Ovary (tissue), 9 donors: ENCODE data around the gene COL23A1. TPM values are rescaled to one million over a fixed set of nuclear protein-coding genes. Genes with fewer than 3 reads are reported as not detected.

Experiments
- DNase-seq, 5 donors: peaks; one replicate each; pipeline ENCODE4 v3.0.0-alpha.2; 2019 to 2020
- H3K27ac ChIP-seq, 2 donors: fragments of 200-600 bp; one replicate each; pipeline versions ENCODE4 v1.5.1 to v1.8.0; 2019 to 2022
- H3K27me3 ChIP-seq: fragments of 200-600 bp; one replicate; pipeline ENCODE4 v1.8.0; 2022
- H3K36me3 ChIP-seq: fragments of 200-600 bp; sonication (generic); one replicate; pipeline ENCODE4 v1.5.1; 2019
- H3K4me1 ChIP-seq: one replicate; pipeline ENCODE4 v1.8.1; 2013; ENCODE audit warnings: mild to moderate bottlenecking, moderate library complexity; ENCODE audit not compliant: insufficient read depth
- H3K4me3 ChIP-seq: fragments of 200-600 bp; sonication (generic); one replicate; pipeline ENCODE4 v1.5.1; 2017
- H3K9me3 ChIP-seq, 2 donors: fragments of 200-600 bp in 1 of 2; sonication (generic) in 1 of 2; one replicate each; pipeline versions ENCODE4 v1.5.1 to v1.8.1; 2013 to 2019; ENCODE audit warnings: mild to moderate bottlenecking in 1 of 2, moderate library complexity in 1 of 2
- CTCF ChIP-seq, 3 donors: fragments of 450-650 bp in 2 of 3; fragments of 200-600 bp in 1 of 3; IDR thresholded peaks; one replicate each; pipeline versions ENCODE4 v1.5.1 to v1.8.0; 2016 to 2022; ENCODE audit warnings: antibody characterized with exemption in 3 of 3, mild to moderate bottlenecking in 1 of 3
- EP300 ChIP-seq: sonication (generic); formaldehyde crosslinking; IDR thresholded peaks from one replicate; pipeline ENCODE4 v1.6.1; 2017; ENCODE audit warnings: antibody characterized with exemption
- POLR2A ChIP-seq: fragments of 450-650 bp; IDR thresholded peaks from one replicate; pipeline ENCODE4 v1.6.1; 2017; ENCODE audit warnings: antibody characterized with exemption, mild to moderate bottlenecking, moderate library complexity
- WGBS, 3 donors: extraction: QIAGEN DNeasy Blood & Tissue Kit in 1 of 3; methylation state at CpG; one replicate each; pipeline versions ENCODE4 v1.1.5 to v1.1.7; 2013 to 2017; 5-methylcytosine and 5-hydroxymethylcytosine counted together
- intact Hi-C, 4 donors: fragments of 100-400 bp; cut with DNase I; formaldehyde crosslinking; loops; one replicate each; pipeline versions ENCODE4 v1.11.0 to v1.15.1; 2022 to 2023
- polyA plus RNA-seq, 2 donors: library from polyadenylated mRNA; stranded (reverse); fragments of 200-250 nt in 1 of 2; fragments of 350-450 nt in 1 of 2; fragmentation: Illumina TruSeq in 1 of 2; extraction: RNeasy Lipid Tissue Mini Kit (QIAGEN cat#74804) in 1 of 2; gene quantifications; one replicate each; pipeline ENCODE4 v1.2.3, GENCODE V29; 2013 to 2014
- total RNA-seq, 7 donors: library from RNA; depleted of rRNA in 2 of 7; stranded (reverse); fragments of >200 nt in 2 of 7; fragmentation: NEBNext Ultra II Directional in 3 of 7; extraction: Animal tissue kit (Norgen Biotek cat#: 25700) in 3 of 7; gene quantifications; one replicate each; pipeline versions ENCODE4 v1.1.0 to v1.2.4, GENCODE V29; 2016 to 2023
- donor health status: DM: no; HTN: no; CAD: no; lungs with moderate emphysema.
- donor health status: DM: no; HTN: no; CAD: no.
- donor health status: Bipolar disorder and iron deficiency.
- donor health status: DM: yes; HTN: yes; CAD: no.
- donor health status: DM: no; HTN: no; CAD: no.
- donor health status: DM: yes; HTN: yes; CAD: no.

COL23A1 gene
- total and polyA plus RNA-seq, 9 donors = 0.13 to 0.92 (median 0.39) TPM; not detected in 1

- H3K4me3 ChIP-seq = no peak overlapping the region
- no peak overlapping the region for H3K27ac ChIP-seq
- DNase-seq = no peak
- H3K36me3 ChIP-seq = no peaks in the 10 kb centered on the region
- no peaks in the 10 kb centered on the region for H3K27me3 ChIP-seq
- WGBS, 3 donors = 84 to 86% (median 86%) methylated on average over 7 of the region's 7 CpGs
- no peaks in the 10 kb centered on the region for H3K9me3 ChIP-seq
- TF ChIP-seq POLR2A (no peak), CTCF (IDR thresholded peaks at IDR 0.05) (no peak), EP300 (no peak)
- intact Hi-C loops = loop anchor here in 1 of 4 donors (10.0 kb wide), 1 partner anchor 270 kb away; no protein-coding TSS in a partner anchor
- H3K4me1 ChIP-seq = no peaks in the 10 kb centered on the region
Observed at GRCh38 chr5:178555005-178555404, 35.2 kb downstream of the COL23A1 start.

DNA sequence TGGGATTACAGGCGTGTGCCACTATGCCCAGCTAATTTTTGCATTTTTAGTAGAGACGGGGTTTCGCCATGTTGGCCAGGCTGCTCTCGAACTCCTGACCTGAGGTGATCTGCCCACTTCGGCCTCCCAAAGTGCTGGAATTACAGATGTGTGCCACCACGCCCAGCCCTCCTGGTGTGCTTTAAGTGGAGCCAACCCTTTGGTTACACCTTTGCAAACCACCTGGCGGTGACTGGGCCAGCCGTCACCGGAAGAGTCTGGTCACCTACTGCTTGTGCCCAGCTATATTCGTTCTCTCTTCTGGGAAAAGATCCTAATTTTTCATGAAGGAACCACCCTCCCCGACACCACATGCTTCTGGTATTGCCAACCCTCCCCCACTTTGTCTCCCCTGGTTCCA is 35.9 kb downstream of the COL23A1 start:
- no peak for TF ChIP-seq CTCF (IDR thresholded peaks at IDR 0.05)
- no peak for TF ChIP-seq POLR2A
- TF ChIP-seq EP300 = no peak
- no peaks in the 10 kb centered on the region for H3K27me3 ChIP-seq
- no peaks in the 10 kb centered on the region for H3K36me3 ChIP-seq
- intact Hi-C loops = loop anchor here (5.0 to 10.0 kb wide), 3 partner anchors 270 to 277 kb away; no protein-coding TSS in a partner anchor
- no peaks in the 10 kb centered on the region for H3K9me3 ChIP-seq
- no peak overlapping the region for H3K27ac ChIP-seq
- no peak for DNase-seq
- no peaks in the 10 kb centered on the region for H3K4me1 ChIP-seq
- WGBS, 3 donors = 86 to 96% (median 91%) methylated on average over 11 of the region's 11 CpGs
- H3K4me3 ChIP-seq = no peak overlapping the region

DNA sequence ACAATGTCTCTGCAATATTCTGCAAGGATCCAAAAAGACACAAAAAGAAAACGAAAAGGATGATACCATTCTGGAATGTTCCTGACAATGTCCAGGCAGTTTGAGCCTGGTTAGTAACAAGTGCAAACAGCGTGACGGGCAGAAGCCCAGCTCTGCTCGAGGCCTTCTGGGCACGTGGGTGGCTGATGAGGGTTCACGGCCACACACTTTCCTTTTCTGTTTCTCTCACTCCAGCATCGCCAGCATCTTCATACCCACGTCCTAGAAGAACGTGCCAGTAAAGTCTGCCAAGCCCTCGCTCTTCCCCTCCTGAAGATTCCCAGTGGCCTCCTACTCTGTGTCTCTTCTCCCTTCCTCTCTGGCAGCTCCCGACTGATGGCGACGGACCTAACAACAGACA is 36.7 kb downstream of the COL23A1 start:
- Histone ChIP-seq H3K9me3 (no peaks in the 10 kb centered on the region), H3K36me3 (no peaks in the 10 kb centered on the region), H3K27ac (no peak overlapping the region), H3K4me1 (no peaks in the 10 kb centered on the region), H3K4me3 (no peak overlapping the region), H3K27me3 (no peaks in the 10 kb centered on the region)
- intact Hi-C loops = loop anchor here (2.0 to 10.0 kb wide), 4 partner anchors 41 to 276 kb away; no protein-coding TSS in a partner anchor
- WGBS, 3 donors = 74 to 83% (median 79%) methylated on average over 13 of the region's 13 CpGs
- TF ChIP-seq EP300 (no peak), POLR2A (no peak), CTCF (IDR thresholded peaks at IDR 0.05) (no peak)
- DNase-seq = no peak

DNA sequence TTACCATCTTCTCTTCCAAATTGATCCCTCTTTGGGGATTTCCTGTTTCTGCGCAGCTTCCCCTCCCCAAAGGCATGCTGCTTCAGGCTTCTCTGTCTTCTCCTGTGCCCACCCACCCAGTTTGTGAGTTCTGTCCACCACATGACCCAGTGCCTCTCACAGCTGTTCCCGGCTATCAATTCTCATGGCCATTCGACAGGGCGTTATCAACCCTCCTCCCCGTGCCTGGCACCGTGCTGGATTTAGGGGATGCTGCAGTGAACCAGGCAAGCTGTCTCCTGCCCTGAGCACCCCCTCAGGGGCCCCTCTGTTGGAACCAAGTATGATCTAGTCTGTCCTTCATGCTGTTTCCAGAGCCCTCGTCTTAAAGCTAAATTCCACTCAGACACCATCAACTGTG is 38.7 kb downstream of the COL23A1 start:
- Histone ChIP-seq H3K4me3 (no peak overlapping the region), H3K27me3 (no peaks in the 10 kb centered on the region), H3K27ac (no peak overlapping the region), H3K36me3 (no peaks in the 10 kb centered on the region), H3K9me3 (no peaks in the 10 kb centered on the region), H3K4me1 (no peaks in the 10 kb centered on the region)
- WGBS, 3 donors = 25 to 43% (median 26%) methylated on average over 7 of the region's 7 CpGs
- intact Hi-C loops = loop anchor here (5.0 to 10.0 kb wide), 3 partner anchors 267 to 274 kb away; no protein-coding TSS in a partner anchor
- no peak for TF ChIP-seq POLR2A
- TF ChIP-seq EP300 = no peak
- TF ChIP-seq CTCF (IDR thresholded peaks at IDR 0.05) = no peak
- DNase-seq = no peak
